Dermis blood vessel endothelial cell (primary cell): ENCODE measurements around the gene UGP2. TPM values are rescaled to one million over a fixed set of nuclear protein-coding genes. Genes with fewer than 3 reads are reported as not detected.
A peak's percentile ranks its signal among the peaks of the same experiment; 100 is the strongest.
"Not testable (repeated sequence)": the region's sequence is repeated elsewhere in the genome, so short reads cannot be mapped to it uniquely, and the experiment has no call there.

ENCODE experiments used
- DNase-seq: peaks from one replicate; pipeline ENCODE4 v3.0.0; 2010
- total RNA-seq: library from RNA; depleted of rRNA; stranded (reverse); fragments of >200 nt; gene quantifications from 2 replicates; pipeline ENCODE4 v1.2.3, GENCODE V29; 2014

Gene UGP2
- total RNA-seq, 1 donor from 2014 or later = 149 TPM

DNA sequence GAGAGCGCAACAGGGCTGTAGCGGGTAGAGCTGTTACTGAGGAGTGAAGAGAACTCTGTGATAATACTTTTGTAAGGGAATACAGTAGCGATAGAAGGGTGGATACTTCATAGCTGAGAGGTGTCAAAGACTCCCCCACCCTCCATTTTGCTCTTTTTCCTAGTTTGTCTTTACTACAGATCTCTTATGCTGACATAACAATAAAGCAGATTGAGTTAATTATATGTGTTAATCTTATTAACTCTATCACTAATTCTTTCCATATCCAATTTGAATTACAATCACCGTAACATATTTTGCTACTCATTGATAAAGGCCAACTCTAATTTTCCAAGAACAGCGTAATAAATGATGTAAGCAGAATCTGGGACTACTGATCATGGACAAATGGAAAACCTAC is 57.1 kb downstream of the UGP2 start:
- DNase-seq = no peak

DNA sequence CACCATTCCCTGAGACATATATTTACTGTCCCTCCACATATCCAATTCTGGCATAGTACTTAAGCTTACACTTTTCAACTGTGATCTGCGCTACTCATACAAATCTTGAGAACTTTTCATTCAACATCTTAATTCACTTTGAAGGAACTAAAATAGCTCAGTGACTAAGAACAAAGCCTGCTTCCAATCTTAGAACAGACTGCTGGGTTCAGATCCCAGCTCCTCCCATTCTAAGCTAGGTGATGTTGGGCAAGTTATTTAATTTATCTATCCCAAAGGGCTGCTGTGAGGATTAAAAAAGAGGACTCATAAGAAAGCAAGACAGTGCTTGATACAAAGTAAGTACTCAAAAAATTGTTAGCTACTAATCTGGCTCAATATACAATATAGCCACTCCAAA is 57.9 kb downstream of the UGP2 start:
- no peak for DNase-seq

DNA sequence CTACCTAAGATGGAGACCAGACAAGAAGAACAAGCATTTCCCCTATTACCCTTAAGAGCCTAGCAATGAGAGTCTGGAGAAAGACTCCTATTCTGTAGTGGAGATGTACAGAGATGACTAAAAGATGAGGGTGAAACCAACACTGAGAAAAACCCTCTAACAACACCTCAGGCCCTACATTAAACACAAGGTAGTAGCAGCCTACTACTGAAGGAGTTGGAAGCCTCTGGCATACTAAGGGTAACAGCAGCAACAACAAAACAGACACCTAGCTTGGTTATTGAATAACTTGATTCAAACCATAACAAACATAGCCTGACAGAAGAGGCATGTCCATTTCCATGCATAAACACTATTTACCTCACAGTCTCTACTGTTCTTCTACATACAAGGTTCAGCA is 60.5 kb downstream of the UGP2 start:
- no peak for DNase-seq

DNA sequence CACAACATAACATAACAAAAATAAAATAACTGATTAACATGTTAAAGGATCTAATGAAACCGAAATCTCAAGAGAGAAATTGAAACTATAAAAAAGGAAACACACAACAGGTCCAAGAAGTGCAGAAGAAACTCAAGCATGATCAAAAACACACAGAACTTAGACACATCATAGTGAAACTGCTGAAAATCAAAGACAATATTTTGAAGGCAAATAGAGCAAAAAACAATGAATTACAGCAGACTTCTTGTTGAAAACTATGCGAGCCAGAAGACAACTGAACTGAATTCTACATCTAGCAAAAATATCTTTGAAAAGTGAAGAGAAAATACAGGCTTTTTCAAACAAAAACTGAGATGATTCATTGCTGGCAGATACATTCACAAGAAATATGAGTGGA is 61.3 kb downstream of the UGP2 start:
- DNase-seq = peak; percentile 8

DNA sequence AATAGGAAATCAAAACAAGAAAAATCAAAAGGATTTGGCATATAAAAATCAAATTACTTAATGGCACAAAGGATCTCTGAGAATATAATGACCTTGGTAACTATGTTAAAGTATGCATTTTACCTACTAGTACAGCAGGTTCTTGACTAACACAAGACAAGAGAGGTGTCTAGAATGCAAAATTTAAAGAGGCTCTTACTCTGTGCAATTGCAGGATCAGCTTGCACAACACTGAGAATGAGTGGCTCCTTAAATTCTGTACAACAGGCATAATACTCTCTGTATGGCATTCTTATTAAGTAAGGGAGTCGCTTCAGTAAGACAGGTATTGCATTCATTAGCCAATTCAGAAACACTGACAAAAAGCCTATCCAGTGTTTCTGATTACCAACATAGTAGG is 72.6 kb downstream of the UGP2 start:
- DNase-seq = no peak

DNA sequence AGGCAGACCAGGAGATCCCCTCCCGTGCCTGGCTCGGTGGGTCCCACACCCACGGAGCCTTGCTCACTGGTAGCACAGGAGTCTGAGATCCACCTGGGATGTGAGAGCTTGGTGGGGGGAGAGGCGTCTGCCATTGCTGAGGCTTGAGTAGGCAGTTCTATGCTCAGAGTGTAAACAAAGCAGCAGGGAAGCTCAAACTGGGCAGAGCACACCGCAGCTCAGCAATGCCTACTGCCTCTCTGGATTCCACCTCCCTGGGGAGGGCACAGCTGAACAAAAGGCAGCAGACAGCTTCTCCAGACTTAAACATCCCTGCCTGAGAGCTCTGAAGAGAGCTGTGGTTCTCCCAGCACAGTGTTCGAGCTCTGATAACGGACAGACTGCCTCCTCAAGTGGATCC is 85.1 kb downstream of the UGP2 start:
- DNase-seq = no peak

DNA sequence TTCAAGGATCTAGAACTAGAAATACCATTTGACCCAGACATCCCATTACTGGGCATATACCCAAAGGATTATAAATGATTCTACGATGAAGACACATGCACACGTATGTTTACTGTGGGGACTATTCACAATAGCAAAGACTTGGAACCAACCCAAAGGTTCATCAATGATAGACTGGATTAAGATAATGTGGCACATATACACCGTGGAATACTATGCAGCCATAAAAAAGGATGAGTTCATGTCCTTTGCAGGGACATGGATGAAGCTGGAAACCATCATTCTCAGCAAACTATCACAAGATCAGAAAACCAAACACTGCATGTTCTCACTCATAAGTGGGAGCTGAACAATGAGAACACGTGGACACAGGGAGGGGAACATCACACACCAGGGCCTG is 90.4 kb downstream of the UGP2 start:
- not testable (repeated sequence) for DNase-seq

Other genes with a start within 250 kb of the UGP2 start
- 24.0 and 29.4 TPM in 2 replicates for gene VPS54, start 177.5 kb downstream of the UGP2 start, total RNA-seq